GM12891 (cell line): Measurements from ENCODE around the gene DHX15.

Experiments used
- PAX5 ChIP-seq: IDR thresholded peaks from 2 replicates; pipeline ENCODE4 v1.6.1; 2011; ENCODE audit warnings: low read length, moderate library complexity, mild to moderate bottlenecking; ENCODE audit not compliant: insufficient read depth, severe bottlenecking
- POLR2A ChIP-seq: IDR thresholded peaks from 2 replicates; pipeline ENCODE4 v1.6.1; 2011; ENCODE audit warnings: low read depth, low read length, control low read depth
- POLR2AphosphoS5 ChIP-seq: IDR thresholded peaks from 2 replicates; pipeline ENCODE4 v1.6.1; 2011; ENCODE audit warnings: low read depth, low read length, control low read depth

DNA sequence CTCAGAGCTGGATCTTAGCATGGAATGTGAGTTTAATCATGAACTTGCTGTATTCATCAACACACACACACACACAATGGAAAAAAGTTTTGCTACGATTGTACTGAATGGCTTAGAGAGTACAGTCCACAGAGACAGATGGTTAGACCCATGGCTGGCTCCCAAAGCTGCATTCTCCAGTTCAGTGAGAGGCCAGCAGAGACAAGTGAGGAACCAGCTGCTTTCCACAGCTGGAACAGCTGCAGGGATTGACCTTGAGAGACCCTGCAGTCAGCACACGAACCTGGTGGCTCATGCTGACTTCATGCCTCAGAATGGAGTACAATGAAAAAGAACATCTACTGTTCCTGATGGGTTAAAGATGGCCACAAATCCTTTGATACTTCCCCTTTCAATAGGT lies 94.5 kb downstream of the DHX15 start:
- TF ChIP-seq POLR2AphosphoS5 (no peak), POLR2A (no peak), PAX5 (no peak)
